ENCODE data around the gene ADRA2C.

ADRA2C gene

GRCh38 chr4:3766036-3766784 is at the start of gene ADRA2C:
ADRA2C (plus strand) TSS chr4:3766385; CDS start chr4:3766607, 222 bp downstream.
- peak; percentile 66 for DNase-seq (ENCODE audit: low spot score)
- no peak for FAIRE-seq

DNA sequence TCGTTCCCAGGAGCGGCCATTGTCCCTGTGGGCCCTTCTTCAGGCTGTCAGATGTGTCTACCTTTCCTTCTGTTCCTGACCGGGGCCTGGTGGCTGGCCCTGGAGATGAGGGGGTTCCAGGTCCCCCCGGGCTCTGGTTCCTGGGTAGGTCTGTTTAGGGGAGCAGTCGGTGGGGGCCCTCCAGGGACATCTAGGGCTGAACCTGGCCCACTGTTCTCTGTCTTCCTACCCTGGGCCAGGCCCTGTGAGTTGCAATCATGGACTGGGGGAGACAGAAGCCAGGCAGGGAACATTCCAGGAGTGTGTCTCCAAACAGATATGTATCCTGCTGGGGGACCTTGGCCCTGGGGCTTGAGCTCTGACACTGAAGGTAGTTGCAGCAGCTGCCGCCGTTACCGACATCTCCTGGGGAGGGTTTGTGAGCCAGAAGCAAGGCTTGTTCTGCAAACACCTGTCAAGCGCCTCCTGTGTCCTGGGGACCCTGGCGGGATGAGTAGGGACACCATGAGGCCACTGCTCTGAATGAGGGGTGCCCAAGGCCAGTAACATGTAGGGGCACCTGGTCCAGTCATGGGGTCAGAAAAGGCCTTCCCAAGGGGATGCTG is 49.5 kb upstream of the ADRA2C start:
- FAIRE-seq = no peak
- no peak for DNase-seq (ENCODE audit: low spot score)

DNA sequence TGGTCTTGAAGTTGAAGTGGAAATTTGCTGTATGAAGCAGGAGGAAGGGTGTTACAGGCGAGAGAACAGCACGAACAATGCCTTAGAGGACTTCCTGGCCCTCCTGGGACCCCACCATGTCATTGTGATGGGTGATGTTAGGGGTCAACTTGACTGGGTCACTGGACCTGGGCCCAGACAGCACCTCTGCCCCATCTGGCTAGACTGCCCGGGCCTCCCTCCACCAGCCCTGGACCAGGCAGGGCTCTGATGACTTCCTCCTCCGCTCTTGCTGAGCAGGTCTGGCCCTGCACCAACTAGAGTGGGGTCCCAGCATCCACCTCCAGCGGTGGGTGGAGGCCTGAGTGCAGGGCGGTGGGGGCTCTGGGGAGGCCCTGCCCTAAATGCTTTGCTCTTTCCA is 48.9 kb upstream of the ADRA2C start:
- DNase-seq (ENCODE audit: low spot score) = no peak
- no peak for FAIRE-seq

DNA sequence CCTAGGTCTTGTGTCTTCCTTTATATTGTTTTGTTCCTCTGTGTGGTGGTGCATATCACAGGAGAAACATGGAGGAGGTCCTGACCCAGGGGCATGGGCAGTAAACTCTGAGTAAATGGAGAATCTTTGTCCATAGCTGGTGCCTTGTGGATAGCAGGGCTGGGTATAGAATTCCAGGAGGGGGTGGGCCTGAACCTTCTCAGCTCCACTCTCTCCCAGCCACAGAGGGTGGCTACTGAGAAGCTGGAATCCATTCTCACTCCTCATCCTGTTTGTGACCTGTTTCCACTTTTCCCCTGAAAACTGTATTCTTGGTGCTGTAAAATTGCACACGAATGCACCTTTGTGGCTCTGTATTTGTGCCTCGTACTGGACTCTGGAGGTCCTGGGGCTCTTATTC is 47.7 kb upstream of the ADRA2C start:
- no peak for FAIRE-seq
- DNase-seq (ENCODE audit: low spot score) = no peak

- FAIRE-seq (no peak), DNase-seq (ENCODE audit: low spot score) (no peak)
These were observed 47.0 kb upstream of the ADRA2C start for GRCh38 chr4:3719191-3719590.

GRCh38 chr4:3719836-3720235 is 46.3 kb upstream of the ADRA2C start:
- no peak for FAIRE-seq
- no peak for DNase-seq (ENCODE audit: low spot score)

DNA sequence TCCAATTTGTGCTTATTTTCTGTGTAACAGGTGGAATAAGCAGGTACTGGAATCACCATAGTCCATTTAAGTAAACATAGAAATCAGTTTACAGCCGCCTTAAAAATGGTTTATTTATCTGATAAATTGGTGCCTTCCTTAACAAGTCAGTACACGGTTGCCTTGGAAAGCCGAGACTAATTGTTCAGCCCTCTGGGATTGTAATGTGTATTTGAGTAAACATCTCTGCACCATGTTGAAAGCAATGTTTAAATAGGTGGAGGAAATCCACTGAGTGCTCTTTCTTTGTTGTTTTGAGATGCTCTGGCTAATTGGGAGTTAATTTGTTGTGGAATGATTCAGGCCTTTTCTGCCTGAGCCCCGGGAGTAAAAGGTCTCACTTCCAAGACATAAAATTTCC is 45.7 kb upstream of the ADRA2C start:
- FAIRE-seq = no peak
- no peak for DNase-seq (ENCODE audit: low spot score)

DNA sequence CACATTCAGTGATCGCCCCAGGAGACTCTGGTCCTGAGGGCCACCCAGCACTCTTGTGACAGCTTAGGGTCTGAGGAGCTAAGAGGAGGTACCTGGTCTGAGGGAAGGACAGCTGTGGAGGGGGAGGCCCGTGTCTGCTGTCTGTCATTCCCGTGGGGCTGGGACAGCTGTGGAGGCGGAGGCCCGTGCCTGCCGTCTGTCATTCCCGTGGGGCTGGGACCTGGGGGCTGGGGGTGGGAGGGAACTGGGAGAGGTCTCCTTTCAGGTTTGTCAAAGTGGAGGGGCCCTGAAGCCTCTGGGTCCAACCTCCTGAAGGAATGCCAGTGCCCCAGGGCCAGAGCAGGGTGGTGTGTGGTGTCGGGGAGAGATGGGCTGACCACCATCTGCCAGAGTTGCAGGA is 45.0 kb upstream of the ADRA2C start:
- no peak for FAIRE-seq
- DNase-seq (ENCODE audit: low spot score) = no peak

GRCh38 chr4:3721627-3722026 is 44.6 kb upstream of the ADRA2C start:
- no peak for FAIRE-seq
- no peak for DNase-seq (ENCODE audit: low spot score)

DNA sequence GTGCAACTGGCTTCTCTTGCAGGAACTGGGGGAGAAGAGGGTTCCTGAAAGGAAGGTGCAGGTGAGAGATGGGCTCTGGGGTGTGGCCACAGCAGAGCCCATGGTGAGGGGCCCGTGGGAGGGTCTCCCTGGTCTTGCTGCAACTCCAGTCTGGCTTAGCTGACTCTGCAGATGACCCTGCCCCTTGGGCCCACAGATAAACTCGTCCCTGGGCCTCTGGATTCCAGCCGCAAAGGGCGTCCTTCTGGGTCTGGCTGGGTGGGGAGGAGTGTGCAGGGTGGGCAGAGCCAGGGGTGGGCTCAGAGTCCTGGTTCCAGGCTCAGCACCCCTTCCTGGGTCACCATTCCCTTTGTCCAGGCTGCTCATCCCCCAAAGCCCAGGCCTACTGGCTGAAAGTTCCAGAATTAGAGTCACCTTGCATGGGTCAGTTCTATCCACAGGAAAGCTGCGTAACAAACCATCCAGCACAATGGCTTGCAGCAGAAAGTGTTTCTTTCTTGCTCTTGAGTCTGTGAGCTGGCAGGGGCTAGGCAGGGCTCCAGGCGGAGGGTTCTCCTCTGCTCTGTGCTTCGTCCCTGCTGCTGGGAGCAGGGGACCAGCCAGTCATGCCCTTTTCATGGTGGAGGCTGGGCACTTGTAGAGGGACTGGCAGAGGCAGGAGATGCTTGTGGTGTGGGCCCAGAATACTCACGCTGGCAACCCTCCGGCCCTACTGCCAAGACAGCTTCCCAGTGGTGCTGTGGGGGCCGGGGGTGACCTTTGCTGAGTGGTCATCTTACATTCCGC is 43.5 kb upstream of the ADRA2C start:
- FAIRE-seq (no peak), DNase-seq (ENCODE audit: low spot score) (no peak)

GRCh38 chr4:3723232-3723642 is 42.9 kb upstream of the ADRA2C start:
- no peak for DNase-seq (ENCODE audit: low spot score)
- no peak for FAIRE-seq

DNA sequence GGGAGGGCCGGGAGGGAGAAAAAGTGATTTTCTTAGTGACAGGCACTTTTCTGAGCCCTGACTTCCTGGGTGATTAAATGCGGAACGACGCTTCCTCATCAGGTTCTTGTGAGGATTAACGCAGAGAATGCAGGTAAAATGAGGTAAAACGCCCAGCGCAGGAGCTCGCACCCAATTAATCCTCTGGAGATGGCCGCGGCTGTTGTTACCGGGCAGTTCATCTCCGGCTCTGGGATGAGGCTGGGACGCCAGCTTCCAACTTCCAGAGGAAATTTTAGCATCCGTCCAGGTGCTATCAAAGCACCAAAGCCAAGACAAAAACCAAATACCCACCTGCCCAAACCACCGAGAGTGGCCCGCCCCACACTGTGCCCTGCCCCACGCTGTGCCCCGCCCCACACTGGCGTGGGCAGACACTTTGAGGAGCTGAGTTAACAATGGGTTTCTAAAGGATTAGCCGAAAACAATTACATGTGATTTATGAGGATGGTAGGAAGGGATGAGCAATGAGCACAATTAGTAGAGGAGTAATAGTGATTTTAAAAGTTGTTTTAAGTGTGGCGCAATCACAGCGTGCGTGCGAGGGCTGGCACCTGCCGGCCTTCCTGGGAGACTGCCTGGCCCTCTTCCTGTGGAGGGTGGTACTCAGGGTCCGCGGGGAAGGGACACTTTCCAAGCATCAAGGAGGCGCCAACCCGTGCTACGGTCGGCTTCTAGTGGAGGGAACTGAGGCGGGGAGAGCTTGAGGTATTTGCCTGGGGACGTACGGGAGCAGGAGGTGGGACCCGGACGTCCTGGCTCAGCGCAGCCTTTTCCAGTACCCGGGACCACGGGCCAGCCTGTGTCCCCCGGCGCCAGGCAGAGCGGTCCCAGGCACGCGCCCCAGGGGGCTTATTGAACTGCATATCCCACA is 41.6 kb upstream of the ADRA2C start:
- no peak for FAIRE-seq
- DNase-seq (ENCODE audit: low spot score) = no peak

- FAIRE-seq (no peak), DNase-seq (ENCODE audit: low spot score) (no peak)
These were observed 40.0 kb upstream of the ADRA2C start for GRCh38 chr4:3725936-3726870.

DNA sequence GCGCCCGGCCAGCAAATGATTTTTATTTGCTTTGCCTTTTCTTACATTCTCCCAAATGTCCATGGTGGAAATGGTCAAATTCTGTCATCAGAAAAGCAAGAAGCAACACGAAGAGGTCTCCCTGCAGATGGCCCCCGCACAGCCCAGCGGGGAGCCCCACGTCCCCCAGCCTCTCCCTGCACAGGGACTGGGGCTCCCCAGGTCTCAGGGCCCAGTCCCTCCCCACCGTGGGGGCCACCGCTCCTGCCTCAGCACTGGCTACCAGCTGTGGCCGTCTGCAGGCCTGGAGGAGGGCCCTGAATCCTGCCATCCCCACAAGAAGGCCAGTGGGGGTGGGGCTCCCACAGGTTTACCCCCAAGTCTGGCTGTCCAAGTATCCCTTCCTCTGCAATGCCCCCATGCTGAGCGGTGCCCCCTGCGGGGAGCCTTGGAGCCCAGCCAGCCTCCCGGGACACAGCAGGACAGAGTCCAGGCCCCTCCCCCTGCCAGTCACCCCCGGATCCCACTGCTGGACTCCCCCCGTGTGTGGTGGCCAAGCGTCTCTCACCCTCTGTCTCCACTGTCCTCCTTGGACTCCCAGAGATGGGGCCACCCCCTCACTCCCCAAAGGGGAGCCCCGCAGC is 38.2 kb upstream of the ADRA2C start:
- FAIRE-seq (no peak), DNase-seq (ENCODE audit: low spot score) (no peak)

GRCh38 chr4:3729188-3729881 is 36.9 kb upstream of the ADRA2C start:
- FAIRE-seq (no peak), DNase-seq (ENCODE audit: low spot score) (peak; percentile 16)

GRCh38 chr4:3729882-3730226 is 36.3 kb upstream of the ADRA2C start:
- no peak for FAIRE-seq
- DNase-seq (ENCODE audit: low spot score) = no peak

DNA sequence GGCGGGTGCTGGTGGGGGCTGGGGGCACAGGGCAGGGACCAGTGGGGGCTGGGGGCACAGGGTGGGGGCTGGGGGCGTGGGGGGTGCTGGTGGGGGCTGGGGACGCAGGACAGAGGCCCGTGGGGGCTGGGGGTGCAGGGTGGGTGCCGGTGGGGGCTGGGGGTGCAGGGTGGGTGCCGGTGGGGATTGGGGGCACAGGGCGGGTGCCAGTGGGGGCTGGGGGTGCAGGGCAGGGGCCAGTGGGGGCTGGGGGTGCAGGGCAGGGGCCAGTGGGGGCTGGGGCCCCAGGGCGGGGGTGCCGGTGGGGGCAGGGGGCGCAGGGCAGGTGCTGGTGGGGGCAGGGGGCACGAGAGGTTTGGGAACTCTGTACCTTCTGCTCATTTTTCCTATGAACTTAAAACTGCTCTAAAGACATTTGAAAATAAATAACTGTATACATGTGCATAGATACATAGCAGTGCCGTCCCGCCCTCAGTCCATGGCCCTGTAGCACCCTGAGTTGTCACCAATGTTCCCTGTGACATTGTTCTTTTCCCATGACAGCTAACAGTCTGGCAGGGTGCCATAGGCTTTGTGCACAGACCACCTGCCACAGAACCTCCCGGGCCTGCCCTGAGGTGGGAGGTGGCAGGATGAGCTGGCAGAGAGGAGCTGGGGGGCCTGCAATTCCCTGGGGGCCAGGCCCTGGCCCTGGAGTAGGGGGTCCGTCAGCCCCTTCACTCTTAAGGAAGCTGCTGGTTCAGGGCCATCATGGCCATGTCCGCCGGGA is 35.6 kb upstream of the ADRA2C start:
- no peak for FAIRE-seq
- DNase-seq (ENCODE audit: low spot score) = no peak

Measured in urothelium cell line (cell line).